GM21717 (cell line): Measurements from ENCODE around the gene PLAGL2.

Experiments used
- ATAC-seq: cut with Tn5 transposase; IDR thresholded peaks from one replicate; pipeline ENCODE4 v1.9.1; 2021; ENCODE audit warnings: mild to moderate bottlenecking, moderate library complexity; ENCODE audit not compliant: unreplicated experiment

The PLAGL2 gene

DNA sequence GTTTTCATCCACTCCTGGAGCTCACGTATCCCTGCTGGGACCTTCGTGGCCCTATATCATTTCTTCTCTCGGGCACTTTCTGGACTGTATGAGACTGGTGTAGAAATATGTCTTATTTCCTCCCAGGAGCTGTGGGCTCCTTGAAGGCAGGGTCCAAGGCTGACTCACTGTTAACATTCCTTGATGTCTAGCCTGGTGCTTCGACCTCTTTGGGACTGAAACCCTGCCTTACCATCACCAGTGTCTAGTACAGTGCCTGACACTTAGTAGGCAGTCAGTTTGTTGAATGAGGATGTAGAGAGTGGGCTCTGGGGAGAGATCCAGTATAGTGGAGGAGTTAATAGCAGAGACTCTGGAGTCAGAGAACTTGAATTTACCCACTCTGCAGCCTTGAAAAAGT is 23.7 kb upstream of the PLAGL2 start:
- ATAC-seq = no peak

DNA sequence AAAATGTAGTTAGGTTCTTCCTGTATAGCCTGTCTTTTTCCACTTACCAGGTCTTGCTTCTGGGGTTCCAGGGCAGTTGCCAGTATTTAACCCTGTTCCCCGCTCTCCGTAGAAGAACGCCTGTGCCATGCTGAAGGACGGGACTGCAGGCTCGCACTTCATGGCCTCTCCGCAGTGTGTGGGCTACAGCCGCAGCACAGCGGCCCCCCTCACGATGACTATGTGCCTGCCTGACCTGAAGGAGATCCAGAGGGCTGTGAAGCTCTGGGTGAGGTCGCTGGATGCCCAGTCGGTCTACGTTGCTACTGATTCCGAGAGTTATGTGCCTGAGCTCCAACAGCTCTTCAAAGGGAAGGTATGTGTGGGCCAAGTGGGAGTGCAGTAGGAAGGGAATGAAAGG is 23.2 kb upstream of the PLAGL2 start:
- ATAC-seq = no peak

- ATAC-seq = no peak
Measured at GRCh38 chr20:32229251-32229747, 21.8 kb upstream of the PLAGL2 start.

GRCh38 chr20:32227744-32228688 is 20.5 kb upstream of the PLAGL2 start:
- no peak for ATAC-seq

DNA sequence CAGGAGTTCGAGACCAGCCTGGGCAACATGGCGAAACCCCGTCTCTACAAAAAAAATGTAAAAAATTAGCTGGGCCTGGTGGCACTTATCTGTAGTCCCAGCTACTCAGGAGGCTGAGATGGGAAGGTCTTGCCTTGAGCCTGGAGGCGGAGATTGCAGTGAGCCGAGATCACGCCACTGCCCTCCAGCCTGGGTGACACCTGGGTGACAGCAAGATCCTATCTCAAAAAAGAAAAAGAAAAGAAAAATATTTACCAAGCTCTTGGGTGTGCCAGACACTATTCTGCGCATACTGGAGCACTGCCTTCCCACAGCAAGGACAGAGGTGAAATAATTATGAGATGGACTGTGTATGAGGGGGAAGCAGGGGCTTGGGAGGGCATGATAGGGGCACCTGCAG is 19.8 kb upstream of the PLAGL2 start:
- ATAC-seq = no peak

DNA sequence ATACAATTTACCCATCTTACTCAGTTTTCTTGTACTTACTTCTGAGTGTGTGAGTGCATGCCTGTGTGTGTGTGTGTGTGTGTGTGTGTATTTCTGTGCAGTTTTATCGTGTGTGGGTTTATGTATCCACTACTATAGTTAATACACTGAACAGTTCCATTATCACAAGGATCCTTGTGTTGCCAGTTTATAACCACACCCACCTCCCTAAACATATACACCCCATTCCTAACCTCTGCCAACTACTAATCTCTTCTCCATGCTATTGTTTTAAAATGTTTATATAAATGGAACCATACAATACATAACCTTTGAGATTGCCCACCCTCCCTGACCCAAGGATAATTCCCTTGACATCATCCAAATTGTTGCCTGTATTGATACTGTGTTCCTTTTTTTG is 18.8 kb upstream of the PLAGL2 start:
- ATAC-seq = no peak

DNA sequence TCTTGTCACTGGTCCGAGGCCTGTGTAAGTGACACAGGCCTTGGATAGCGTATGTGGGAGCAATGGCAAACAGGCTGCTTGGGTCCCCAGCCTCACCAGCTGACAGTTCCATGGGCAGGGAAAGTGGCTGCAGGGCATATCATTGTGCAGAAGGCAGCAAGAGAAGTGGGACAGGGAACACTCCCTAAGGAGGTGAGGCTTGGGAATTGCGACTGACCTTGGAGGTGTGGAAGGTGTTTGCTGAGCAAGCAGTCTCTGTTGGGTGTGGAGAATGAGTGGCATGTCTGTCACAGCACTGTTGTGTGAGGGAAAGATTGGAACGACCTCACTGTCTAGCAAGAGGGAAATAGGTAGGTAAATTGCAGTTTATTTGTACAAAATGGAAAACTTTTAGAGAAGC is 16.9 kb upstream of the PLAGL2 start:
- no peak for ATAC-seq

- no peak for ATAC-seq
Measured at GRCh38 chr20:32218156-32218900, 10.8 kb upstream of the PLAGL2 start.

GRCh38 chr20:32216179-32217142 is 8.9 kb upstream of the PLAGL2 start:
- no peak for ATAC-seq

DNA sequence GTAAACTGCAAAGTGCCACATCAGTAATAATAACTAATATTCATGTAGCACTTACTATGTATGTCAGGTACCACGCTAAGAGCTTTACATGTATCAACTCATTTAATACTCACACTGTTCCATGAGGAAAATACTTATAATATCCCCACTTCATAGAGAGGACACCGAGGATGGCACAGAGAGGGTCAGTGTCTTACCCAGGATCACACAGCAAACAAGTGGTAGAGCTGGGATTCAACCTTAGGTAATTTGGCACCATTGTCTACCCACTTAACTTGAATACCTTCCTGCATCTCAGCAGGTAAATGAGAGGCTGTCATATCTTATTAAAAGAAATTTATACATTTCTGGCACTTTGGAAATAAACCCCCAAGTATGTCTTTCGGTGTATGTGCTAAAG is 8.2 kb upstream of the PLAGL2 start:
- ATAC-seq = no peak

DNA sequence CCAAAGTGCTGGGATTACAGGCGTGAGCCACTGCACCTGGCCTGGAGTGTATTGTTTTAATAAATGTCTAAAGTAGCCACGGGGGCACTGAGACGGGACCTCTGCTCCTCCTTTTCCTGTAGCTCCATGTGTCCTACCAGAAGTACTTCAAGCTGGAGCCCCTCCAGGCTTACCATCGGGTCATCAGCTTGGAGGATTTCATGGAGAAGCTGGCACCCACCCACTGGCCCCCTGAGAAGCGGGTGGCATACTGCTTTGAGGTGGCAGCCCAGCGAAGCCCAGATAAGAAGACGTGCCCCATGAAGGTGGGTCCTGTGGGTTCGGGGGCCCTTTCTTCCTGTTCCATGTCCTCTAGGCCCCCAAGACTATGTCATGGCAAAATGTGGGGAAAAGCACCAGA is 7.6 kb upstream of the PLAGL2 start:
- no peak for ATAC-seq

DNA sequence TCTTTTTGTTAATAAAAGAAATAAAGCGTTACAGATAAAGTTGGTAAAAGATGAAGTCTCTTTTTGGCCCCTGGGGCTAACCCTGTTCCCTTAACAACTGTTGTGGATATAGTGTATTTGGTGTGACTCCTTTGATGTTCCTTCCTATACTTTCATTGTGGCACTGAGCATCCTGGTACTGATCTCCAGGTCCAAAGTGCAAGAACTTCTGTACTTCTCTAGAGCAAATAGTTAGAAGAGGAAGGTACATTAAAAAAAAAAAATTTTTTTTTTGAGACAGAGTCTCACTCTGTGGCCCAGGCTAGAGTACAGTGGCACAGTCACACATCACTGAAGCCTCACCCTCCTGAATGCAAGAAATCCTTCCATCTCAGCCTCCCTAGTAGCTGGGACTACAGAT is 6.3 kb upstream of the PLAGL2 start:
- no peak for ATAC-seq

DNA sequence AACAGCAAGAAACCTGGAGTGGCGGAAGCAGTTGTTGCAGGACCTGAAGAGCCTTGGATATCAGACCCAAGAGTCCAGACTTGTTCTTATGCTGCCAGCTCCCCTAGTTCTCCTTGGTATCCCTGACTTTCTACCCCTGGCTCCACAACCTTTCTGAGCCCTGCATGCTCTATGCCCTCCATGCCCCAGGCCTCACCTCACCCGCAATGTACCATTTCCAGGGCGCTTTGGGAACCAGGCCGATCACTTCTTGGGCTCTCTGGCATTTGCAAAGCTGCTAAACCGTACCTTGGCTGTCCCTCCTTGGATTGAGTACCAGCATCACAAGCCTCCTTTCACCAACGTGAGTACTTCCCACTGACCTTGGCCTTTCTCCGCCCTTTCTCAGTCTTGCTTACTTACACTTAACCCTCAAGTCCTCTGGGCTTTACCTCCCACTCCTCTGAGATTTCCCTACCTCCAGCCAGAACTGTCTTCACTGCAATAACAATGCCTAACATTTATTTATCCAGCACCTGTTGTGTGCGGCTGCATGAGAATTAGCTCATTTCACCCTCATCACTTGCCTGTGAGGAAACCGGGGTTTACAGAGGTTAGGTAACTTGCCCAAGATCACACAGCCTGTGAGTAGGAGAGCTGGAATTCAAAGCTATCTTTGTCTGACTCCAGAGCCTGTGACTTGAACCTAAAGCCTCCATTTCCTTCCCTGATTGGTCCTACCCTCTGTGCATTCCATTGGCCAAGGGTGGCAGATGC is 2.5 kb upstream of the PLAGL2 start:
- no peak for ATAC-seq

- ATAC-seq = no peak
Measured at GRCh38 chr20:32208499-32209154, 1.1 kb upstream of the PLAGL2 start.

GRCh38 chr20:32206760-32207625 is 550 bp downstream of the PLAGL2 start:
- peak; percentile 10 for ATAC-seq

GRCh38 chr20:32205843-32206759 is 1.4 kb downstream of the PLAGL2 start:
- no peak for ATAC-seq

- no peak for ATAC-seq
Measured at GRCh38 chr20:32205110-32205842, 2.3 kb downstream of the PLAGL2 start.
